Chondrocyte (in vitro differentiated cells): Measurements from ENCODE around the gene TCP11X2. TPM values are rescaled to one million over a fixed set of nuclear protein-coding genes. Genes with fewer than 3 reads are reported as not detected.
"Not testable (repeated sequence)": the region's sequence is repeated elsewhere in the genome, so short reads cannot be mapped to it uniquely, and the experiment has no call there.

ENCODE experiments used
- DNase-seq: peaks from one replicate; pipeline ENCODE4 v3.0.0; 2021; ENCODE audit warnings: mixed read lengths, low spot score
- H3K27ac Mint-ChIP-seq: one replicate; pipeline ENCODE4 v1.8.0; 2021; ENCODE audit warnings: mild to moderate bottlenecking, moderate library complexity, mixed read lengths; ENCODE audit not compliant: unreplicated experiment
- H3K27me3 Mint-ChIP-seq: 2 replicates; pipeline ENCODE4 v1.8.0; 2021; ENCODE audit warnings: low read depth, mixed read lengths
- H3K36me3 Mint-ChIP-seq: 2 replicates; pipeline ENCODE4 v1.8.0; 2021; ENCODE audit warnings: low read depth, mixed read lengths
- H3K4me1 Mint-ChIP-seq: 2 replicates; pipeline ENCODE4 v1.8.0; 2021; ENCODE audit warnings: low read depth, mild to moderate bottlenecking, mixed read lengths
- H3K4me3 Mint-ChIP-seq: one replicate; pipeline ENCODE4 v1.8.0; 2021; ENCODE audit warnings: mild to moderate bottlenecking, moderate library complexity, mixed read lengths; ENCODE audit not compliant: unreplicated experiment
- H3K9me3 Mint-ChIP-seq: 2 replicates; pipeline ENCODE4 v1.8.0; 2021; ENCODE audit warnings: low read depth, mixed read lengths
- CTCF ChIP-seq: fragments of 200-600 bp; sonication (generic); IDR thresholded peaks from 2 replicates; pipeline ENCODE4 v1.5.0; 2021; ENCODE audit warnings: antibody characterized with exemption, mild to moderate bottlenecking, moderate library complexity
- long read RNA-seq: library from polyadenylated mRNA; stranded (forward); transcript quantifications from one replicate; pipeline ENCODE4 v2.0.0, GENCODE V29; 2021
- total RNA-seq: library from RNA; stranded (reverse); gene quantifications from 3 replicates; pipeline ENCODE4 v1.2.1, GENCODE V29; 2021

The TCP11X2 gene
- total RNA-seq: not detected in 3 replicates
- long read RNA-seq: 0 reads

DNA sequence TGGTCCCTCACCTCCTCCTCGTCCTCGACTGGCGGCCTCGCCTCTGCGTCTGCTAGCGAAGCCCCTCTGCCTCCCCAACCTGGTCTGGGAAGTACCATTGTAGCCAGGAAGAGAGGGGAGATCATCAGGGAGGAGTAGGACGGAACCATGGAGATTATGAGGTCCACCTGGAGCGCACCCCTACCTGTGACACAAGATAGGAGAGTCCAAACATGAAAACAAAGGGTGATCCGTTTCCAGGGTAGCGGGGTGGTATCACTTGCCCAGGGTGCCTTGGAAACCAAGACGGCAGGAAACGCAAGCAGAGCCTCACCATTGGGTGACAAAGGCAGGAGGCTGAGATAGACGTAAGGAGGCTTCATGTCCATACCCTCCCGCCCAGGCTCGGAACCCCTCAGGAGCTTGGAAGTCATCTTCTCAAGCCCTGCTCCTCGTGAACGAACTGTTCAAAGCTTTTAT is at the start of gene TCP11X2:
TSS of gene TCP11X2 (minus strand) at position 51 of the 459 bp plus-strand sequence.
- not testable (repeated sequence) for H3K36me3 Mint-ChIP-seq, H3K27me3 Mint-ChIP-seq

GRCh38 chrX:102517326-102517725 is 45.7 kb upstream of the TCP11X2 start:
- Mint-ChIP-seq H3K27me3 (no peaks in the 10 kb centered on the region), H3K4me1 (peaks cover 3% of the 10 kb centered on the region), H3K9me3 (peaks cover 11% of the 10 kb centered on the region), H3K4me3 (no peak overlapping the region), H3K27ac (no peak overlapping the region), H3K36me3 (no peaks in the 10 kb centered on the region)
- DNase-seq: no peak
- TF ChIP-seq CTCF: peak; percentile 73

More for the DNA sequence above, at the start of gene TCP11X2:
- peak; percentile 8 for DNase-seq
- not testable (repeated sequence) for H3K27ac Mint-ChIP-seq, H3K9me3 Mint-ChIP-seq, H3K4me1 Mint-ChIP-seq, H3K4me3 Mint-ChIP-seq

GRCh38 chrX:102515975-102516941 is 44.6 kb upstream of the TCP11X2 start, which contains the start of gene TMSB15A:
Gene TMSB15A, minus strand, starts transcription at chrX:102516739.
- Mint-ChIP-seq H3K27me3 (no peaks in the 10 kb centered on the region), H3K4me1 (peaks cover 3% of the 10 kb centered on the region), H3K27ac (peak within 1 kb of the TSS; percentile 56), H3K4me3 (peak within 1 kb of the TSS; percentile 78), H3K9me3 (peaks cover 11% of the 10 kb centered on the region), H3K36me3 (no peaks in the 10 kb centered on the region)
- peak; percentile 81 for DNase-seq
- TF ChIP-seq CTCF: no peak

DNA sequence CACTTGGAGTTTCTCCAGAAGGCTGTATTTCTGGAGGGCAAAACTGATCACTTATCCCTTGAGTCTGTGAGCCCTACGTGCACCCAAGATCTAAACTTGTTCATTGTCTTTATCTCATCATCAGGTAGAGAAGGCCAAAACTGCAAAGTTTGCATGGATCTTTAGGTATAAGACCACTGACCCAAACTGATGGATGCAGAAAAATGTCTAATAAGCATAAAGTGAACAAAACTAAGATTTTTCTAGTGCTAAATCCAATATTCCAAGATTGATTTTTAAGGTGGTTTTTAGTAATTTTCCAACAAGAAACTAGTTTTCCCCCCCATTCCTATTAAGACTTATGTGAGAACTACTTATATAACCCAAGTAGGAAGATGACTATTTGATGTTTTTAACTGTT is 42.9 kb upstream of the TCP11X2 start:
- Mint-ChIP-seq H3K36me3 (no peaks in the 10 kb centered on the region), H3K27ac (no peak overlapping the region), H3K27me3 (no peaks in the 10 kb centered on the region), H3K4me3 (no peak overlapping the region), H3K9me3 (peaks cover 11% of the 10 kb centered on the region), H3K4me1 (peaks cover 3% of the 10 kb centered on the region)
- no peak for TF ChIP-seq CTCF
- DNase-seq: no peak

DNA sequence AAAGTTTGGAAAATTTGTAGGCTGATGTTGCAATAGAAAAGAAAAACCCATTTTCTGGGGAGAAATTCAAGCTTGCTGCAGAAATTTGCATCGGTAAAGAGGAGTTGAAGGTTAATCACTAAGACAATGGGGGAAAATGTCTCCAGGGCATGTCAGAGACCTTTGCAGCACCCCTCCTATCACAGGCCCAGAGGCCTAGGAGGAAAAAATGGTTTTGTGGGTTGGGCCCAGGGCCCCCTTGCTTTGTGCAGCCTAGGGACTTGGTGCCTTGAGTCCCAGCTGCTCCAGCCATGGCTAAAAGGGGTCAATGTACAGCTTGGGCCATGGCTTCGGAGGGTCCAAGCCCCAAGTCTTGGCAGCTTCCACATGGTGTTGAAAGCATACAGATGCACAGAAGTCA is 27.1 kb upstream of the TCP11X2 start:
- H3K27me3 Mint-ChIP-seq: peaks cover 7% of the 10 kb centered on the region
- no peak overlapping the region for H3K4me3 Mint-ChIP-seq
- H3K36me3 Mint-ChIP-seq: no peaks in the 10 kb centered on the region
- TF ChIP-seq CTCF: no peak
- H3K27ac Mint-ChIP-seq: no peak overlapping the region
- no peaks in the 10 kb centered on the region for H3K4me1 Mint-ChIP-seq
- peaks cover 24% of the 10 kb centered on the region for H3K9me3 Mint-ChIP-seq
- no peak for DNase-seq
